Prostate gland (tissue), 2 donors: ENCODE data around the gene GRIA4. TPM values are rescaled to one million over a fixed set of nuclear protein-coding genes. Genes with fewer than 3 reads are reported as not detected.

Source experiments
- DNase-seq: peaks from one replicate; pipeline ENCODE4 v3.0.0-alpha.2; 2019; ENCODE audit warnings: low spot score
- H3K27ac ChIP-seq, 2 donors: fragments of 200-600 bp; sonication (generic); 2 replicates each; pipeline ENCODE4 v1.5.1; 2017 to 2019
- H3K27me3 ChIP-seq: fragments of 200-600 bp; sonication (generic); replicated peaks from 2 replicates; pipeline ENCODE4 v1.5.1; 2019; ENCODE audit not compliant: insufficient read depth
- H3K36me3 ChIP-seq, 2 donors: fragments of 200-600 bp; sonication (generic); 1 replicate in 1 of 2; 2 replicates in 1 of 2; pipeline versions ENCODE4 v1.5.1 to v1.8.1; 2017 to 2019
- H3K4me1 ChIP-seq: fragments of 200-600 bp; sonication (generic); replicated peaks from 2 replicates; pipeline ENCODE4 v1.5.1; 2019
- H3K4me3 ChIP-seq, 2 donors: fragments of 200-600 bp; sonication (generic); 2 replicates each; pipeline ENCODE4 v1.5.1; 2017 to 2019
- H3K9me3 ChIP-seq: fragments of 200-600 bp; sonication (generic); 2 replicates; pipeline ENCODE4 v1.5.1; 2017
- POLR2A ChIP-seq: fragments of 450-650 bp; IDR thresholded peaks from one replicate; pipeline ENCODE4 v1.6.1; 2016; ENCODE audit warnings: antibody characterized with exemption, mild to moderate bottlenecking
- POLR2AphosphoS5 ChIP-seq: sonication (generic); formaldehyde crosslinking; IDR thresholded peaks from one replicate; pipeline ENCODE4 v1.6.1; 2017; ENCODE audit warnings: antibody characterized with exemption
- WGBS: methylation state at CpG from one replicate; pipeline ENCODE4 v1.1.5; 2018; 5-methylcytosine and 5-hydroxymethylcytosine counted together
- intact Hi-C: fragments of 100-400 bp; cut with DNase I; formaldehyde crosslinking; loops from one replicate; pipeline ENCODE4 v1.14.2; 2022
- total RNA-seq, 2 donors: library from RNA; depleted of rRNA; stranded (reverse); fragments of >200 nt; gene quantifications; one replicate each; pipeline ENCODE4 v1.1.0, GENCODE V29; 2016
- TF ChIP-seq, protein P1 (sequence below), 4 experiments: fragments of 200-600 bp in 2 of 4; fragments of 450-650 bp in 2 of 4; sonication (generic) in 2 of 4; IDR thresholded peaks; 1 replicate in 3 of 4; 2 replicates in 1 of 4; pipeline ENCODE4 v1.5.1; 2016 to 2019; ENCODE audit warnings: antibody characterized with exemption in 4 of 4, mild to moderate bottlenecking in 2 of 4, moderate library complexity in 2 of 4

GRIA4 gene
- total RNA-seq, 2 donors from 2014 or later = not detected

DNA sequence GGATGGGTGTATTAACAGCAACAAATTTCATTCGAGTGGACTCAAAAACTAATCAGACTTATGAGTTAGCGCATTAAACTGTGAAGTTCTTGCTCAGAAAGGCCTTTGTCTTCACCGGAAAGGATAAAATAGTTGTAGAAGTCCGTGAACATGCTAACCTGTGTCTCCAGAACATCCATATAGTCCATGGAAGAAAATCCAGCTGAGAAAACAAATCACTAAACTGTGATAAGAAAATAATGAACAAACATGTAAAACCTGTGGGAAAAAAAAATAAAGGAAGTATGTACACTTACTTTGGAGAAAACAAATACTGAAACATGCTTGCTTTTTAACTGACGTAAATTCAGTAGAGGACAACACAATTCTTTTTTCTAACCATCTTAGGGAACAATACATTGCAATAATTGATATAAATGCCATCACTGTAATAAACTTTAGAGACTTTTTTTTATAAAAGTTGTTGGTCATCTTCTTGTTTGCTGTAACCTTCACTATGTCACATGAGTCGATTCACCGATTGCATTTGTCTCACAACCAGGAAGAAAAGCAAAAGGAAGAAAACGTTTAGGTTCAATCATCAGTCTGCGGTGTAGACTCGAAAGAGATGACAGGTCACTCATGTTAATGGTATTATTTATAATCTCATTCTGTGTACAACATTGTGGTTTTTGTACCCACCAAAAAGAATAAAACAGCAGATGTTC is 370.3 kb downstream of the GRIA4 start:
- Histone ChIP-seq H3K9me3 (no peaks in the 10 kb centered on the region), H3K4me1 (no peaks in the 10 kb centered on the region), H3K27ac (no peak overlapping the region), H3K36me3 (no peaks in the 10 kb centered on the region), H3K27me3 (no peaks in the 10 kb centered on the region), H3K4me3 (no peak overlapping the region)
- WGBS = 91% methylated on average over 10 of the region's 10 CpGs
- no peak for TF ChIP-seq POLR2A
- TF ChIP-seq, protein P1, sequence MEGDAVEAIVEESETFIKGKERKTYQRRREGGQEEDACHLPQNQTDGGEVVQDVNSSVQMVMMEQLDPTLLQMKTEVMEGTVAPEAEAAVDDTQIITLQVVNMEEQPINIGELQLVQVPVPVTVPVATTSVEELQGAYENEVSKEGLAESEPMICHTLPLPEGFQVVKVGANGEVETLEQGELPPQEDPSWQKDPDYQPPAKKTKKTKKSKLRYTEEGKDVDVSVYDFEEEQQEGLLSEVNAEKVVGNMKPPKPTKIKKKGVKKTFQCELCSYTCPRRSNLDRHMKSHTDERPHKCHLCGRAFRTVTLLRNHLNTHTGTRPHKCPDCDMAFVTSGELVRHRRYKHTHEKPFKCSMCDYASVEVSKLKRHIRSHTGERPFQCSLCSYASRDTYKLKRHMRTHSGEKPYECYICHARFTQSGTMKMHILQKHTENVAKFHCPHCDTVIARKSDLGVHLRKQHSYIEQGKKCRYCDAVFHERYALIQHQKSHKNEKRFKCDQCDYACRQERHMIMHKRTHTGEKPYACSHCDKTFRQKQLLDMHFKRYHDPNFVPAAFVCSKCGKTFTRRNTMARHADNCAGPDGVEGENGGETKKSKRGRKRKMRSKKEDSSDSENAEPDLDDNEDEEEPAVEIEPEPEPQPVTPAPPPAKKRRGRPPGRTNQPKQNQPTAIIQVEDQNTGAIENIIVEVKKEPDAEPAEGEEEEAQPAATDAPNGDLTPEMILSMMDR (IDR thresholded peaks at IDR 0.05) = no peak
- no peak for TF ChIP-seq POLR2AphosphoS5
- DNase-seq = no peak
- intact Hi-C loops = no loop called here

DNA sequence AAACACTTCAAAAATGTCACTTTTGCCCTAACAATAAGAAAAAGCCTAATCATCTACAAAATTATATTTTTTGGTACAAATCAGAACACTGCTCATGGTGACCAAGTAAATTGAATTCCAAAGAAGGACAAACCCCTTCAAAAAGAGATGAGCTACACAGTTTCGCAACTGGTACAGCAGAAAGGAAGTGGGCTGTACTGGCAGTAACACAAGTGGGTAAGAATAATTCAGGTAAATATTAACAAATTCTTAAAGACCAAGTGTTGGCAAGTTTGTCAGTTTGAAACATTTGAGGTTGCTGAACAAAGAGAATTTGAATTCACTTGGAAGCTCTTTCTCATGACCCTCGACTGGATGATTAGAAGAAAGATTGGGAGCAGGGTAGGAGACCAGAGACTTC is 376.7 kb downstream of the GRIA4 start:
- intact Hi-C loops = no loop called here
- WGBS = 76% methylated on average over 2 of the region's 2 CpGs
- no peak overlapping the region for H3K27ac ChIP-seq

DNA sequence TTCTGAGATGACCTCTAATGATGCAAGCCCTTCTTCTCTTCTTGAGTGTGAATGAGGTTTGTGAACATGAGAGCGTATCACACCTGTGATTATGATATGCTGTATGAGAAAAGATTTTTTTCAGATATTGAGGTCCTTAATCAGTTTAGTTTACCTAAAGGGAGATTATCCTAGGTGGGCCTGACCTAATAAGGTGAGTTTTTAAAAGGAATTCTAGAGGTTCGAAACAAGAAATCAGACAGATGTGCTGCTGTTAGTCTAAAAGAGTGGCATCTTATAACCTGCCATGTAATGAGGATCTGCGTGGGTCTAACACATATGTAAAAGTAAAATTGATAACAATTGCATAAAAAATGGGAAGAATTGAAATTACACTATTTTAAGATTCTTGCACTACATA is 378.3 kb downstream of the GRIA4 start:
- H3K4me3 ChIP-seq = no peak overlapping the region
- H3K4me1 ChIP-seq = no peaks in the 10 kb centered on the region
- no peak overlapping the region for H3K27ac ChIP-seq
- DNase-seq = no peak
- H3K36me3 ChIP-seq = no peaks in the 10 kb centered on the region
- intact Hi-C loops = no loop called here
- 98% methylated on average over 3 of the region's 3 CpGs for WGBS
- no peaks in the 10 kb centered on the region for H3K27me3 ChIP-seq
- H3K9me3 ChIP-seq = no peaks in the 10 kb centered on the region
- TF ChIP-seq, protein P1 (IDR thresholded peaks at IDR 0.05) = no peak
- TF ChIP-seq POLR2A (no peak), POLR2AphosphoS5 (no peak)

More for the DNA sequence above, 376.7 kb downstream of the GRIA4 start:
- Histone ChIP-seq H3K9me3 (no peaks in the 10 kb centered on the region), H3K4me3 (no peak overlapping the region), H3K36me3 (no peaks in the 10 kb centered on the region), H3K27me3 (no peaks in the 10 kb centered on the region), H3K4me1 (no peaks in the 10 kb centered on the region)
- no peak for DNase-seq
- TF ChIP-seq, protein P1 (IDR thresholded peaks at IDR 0.05) = no peak
- TF ChIP-seq POLR2AphosphoS5 = no peak

DNA sequence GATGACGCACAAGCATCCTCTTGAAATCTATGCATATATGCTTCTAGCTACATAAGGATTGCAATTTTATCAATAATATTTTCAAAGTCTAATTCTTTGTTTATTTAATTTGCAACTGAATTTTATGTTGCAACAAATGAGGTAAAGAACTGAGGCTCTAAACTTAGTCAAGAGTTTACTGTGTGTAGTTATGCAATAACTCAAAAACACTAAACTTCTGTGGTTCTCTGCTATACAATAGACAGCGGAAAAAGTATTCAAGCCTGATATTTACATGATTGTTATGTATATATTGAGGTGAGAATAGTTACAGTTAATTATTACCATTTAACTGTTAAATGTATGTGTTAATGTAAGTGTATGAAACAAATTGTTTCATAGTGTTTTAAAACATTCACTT is 379.3 kb downstream of the GRIA4 start:
- H3K4me1 ChIP-seq = no peaks in the 10 kb centered on the region
- H3K9me3 ChIP-seq = no peaks in the 10 kb centered on the region
- intact Hi-C loops = no loop called here
- 86% methylated on average over 2 of the region's 2 CpGs for whole genome bisulfite sequencing
- no peak for DNase-seq
- H3K27me3 ChIP-seq = no peaks in the 10 kb centered on the region
- no peak overlapping the region for H3K27ac ChIP-seq
- H3K36me3 ChIP-seq = no peaks in the 10 kb centered on the region
- TF ChIP-seq POLR2A (no peak), POLR2AphosphoS5 (no peak)
- TF ChIP-seq, protein P1 (IDR thresholded peaks at IDR 0.05) = no peak
- H3K4me3 ChIP-seq = no peak overlapping the region

DNA sequence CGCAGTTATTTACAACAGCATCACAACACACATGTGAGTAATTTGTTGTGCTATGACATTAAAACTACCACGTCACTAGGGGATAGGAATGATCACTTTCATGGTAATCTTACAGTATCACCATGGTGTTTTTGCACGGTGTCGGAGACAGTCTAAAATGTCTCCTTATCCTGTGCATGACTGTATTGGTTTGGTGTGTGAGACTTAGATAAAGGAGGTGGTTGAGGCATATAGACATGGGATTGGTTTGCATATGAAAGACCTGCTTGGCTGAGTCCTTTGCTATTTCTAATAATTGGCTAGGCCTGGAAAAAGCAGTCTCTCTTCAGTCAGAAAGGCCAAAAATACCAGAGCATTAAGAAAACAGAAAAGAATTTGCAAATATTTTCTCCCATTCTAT is 382.0 kb downstream of the GRIA4 start:
- 99% methylated on average over 4 of the region's 4 CpGs for WGBS
- Histone ChIP-seq H3K27ac (no peak overlapping the region), H3K36me3 (no peaks in the 10 kb centered on the region), H3K4me3 (no peak overlapping the region), H3K4me1 (no peaks in the 10 kb centered on the region), H3K9me3 (no peaks in the 10 kb centered on the region), H3K27me3 (no peaks in the 10 kb centered on the region)
- TF ChIP-seq POLR2A (no peak), POLR2AphosphoS5 (no peak)
- TF ChIP-seq, protein P1 (IDR thresholded peaks at IDR 0.05) = no peak
- DNase-seq = no peak
- intact Hi-C loops = no loop called here
